Neural crest cell (in vitro differentiated cells): ENCODE results near the gene GPAM. TPM values are rescaled to one million over a fixed set of nuclear protein-coding genes. Genes with fewer than 3 reads are reported as not detected.
A peak's percentile ranks its signal among the peaks of the same experiment; 100 is the strongest.

Source experiments
- DNase-seq: peaks from one replicate; pipeline ENCODE4 v3.0.0; 2021; ENCODE audit warnings: low read depth, mixed read lengths, low spot score
- H3K27ac Mint-ChIP-seq: one replicate; pipeline ENCODE4 v1.8.0; 2021; ENCODE audit warnings: mild to moderate bottlenecking, mixed read lengths; ENCODE audit not compliant: unreplicated experiment
- H3K27me3 Mint-ChIP-seq: 2 replicates; pipeline ENCODE4 v1.8.0; 2021; ENCODE audit warnings: low read depth, mild to moderate bottlenecking, mixed read lengths
- H3K36me3 Mint-ChIP-seq: 2 replicates; pipeline ENCODE4 v1.8.0; 2021; ENCODE audit warnings: low read depth, mild to moderate bottlenecking, mixed read lengths
- H3K4me1 Mint-ChIP-seq: 2 replicates; pipeline ENCODE4 v1.8.0; 2021; ENCODE audit warnings: mixed read lengths
- H3K4me3 Mint-ChIP-seq: one replicate; pipeline ENCODE4 v1.8.0; 2021; ENCODE audit warnings: mild to moderate bottlenecking, mixed read lengths
- H3K9me3 Mint-ChIP-seq: 2 replicates; pipeline ENCODE4 v1.8.0; 2021; ENCODE audit warnings: mixed read lengths
- CTCF ChIP-seq: fragments of 200-600 bp; sonication (generic); conservative IDR thresholded peaks from 2 replicates; pipeline ENCODE4 v1.5.0; 2021; ENCODE audit warnings: antibody characterized with exemption, mild to moderate bottlenecking
- total RNA-seq: library from RNA; stranded (reverse); gene quantifications from 2 replicates; pipeline ENCODE4 v1.2.1, GENCODE V29; 2021

Gene GPAM
- total RNA-seq, 1 donor from 2014 or later, result 21.2 TPM

GRCh38 chr10:112187527-112187926 lies 4.0 kb upstream of the GPAM start:
- peaks cover 10% of the 10 kb centered on the region for H3K9me3 Mint-ChIP-seq
- no peak for TF ChIP-seq CTCF
- no peak for DNase-seq
- no peak overlapping the region for H3K4me3 Mint-ChIP-seq
- H3K36me3 Mint-ChIP-seq, result peaks cover 8% of the 10 kb centered on the region
- no peak overlapping the region for H3K27ac Mint-ChIP-seq
- peaks cover 20% of the 10 kb centered on the region for H3K4me1 Mint-ChIP-seq
- no peaks in the 10 kb centered on the region for H3K27me3 Mint-ChIP-seq

- Mint-ChIP-seq H3K4me3 (no peak overlapping the region), H3K27ac (no peak overlapping the region), H3K9me3 (peaks cover 10% of the 10 kb centered on the region), H3K27me3 (no peaks in the 10 kb centered on the region), H3K36me3 (peaks cover 8% of the 10 kb centered on the region), H3K4me1 (peaks cover 22% of the 10 kb centered on the region)
- TF ChIP-seq CTCF, result no peak
- no peak for DNase-seq
These were observed 2.4 kb upstream of the GPAM start for GRCh38 chr10:112185959-112186358.

- peaks cover 10% of the 10 kb centered on the region for H3K9me3 Mint-ChIP-seq
- H3K36me3 Mint-ChIP-seq, result peaks cover 8% of the 10 kb centered on the region
- DNase-seq, result no peak
- H3K4me1 Mint-ChIP-seq, result peaks cover 22% of the 10 kb centered on the region
- peak overlapping the region; percentile 82 for H3K27ac Mint-ChIP-seq
- peak overlapping the region; percentile 90 for H3K4me3 Mint-ChIP-seq
- H3K27me3 Mint-ChIP-seq, result no peaks in the 10 kb centered on the region
- no peak for TF ChIP-seq CTCF
These were observed 814 bp upstream of the GPAM start for GRCh38 chr10:112184379-112184778.

- TF ChIP-seq CTCF, result no peak
- Mint-ChIP-seq H3K4me1 (peaks cover 22% of the 10 kb centered on the region), H3K4me3 (peak overlapping the region; percentile 90), H3K36me3 (peaks cover 8% of the 10 kb centered on the region), H3K27ac (peak overlapping the region; percentile 93), H3K9me3 (peaks cover 10% of the 10 kb centered on the region), H3K27me3 (no peaks in the 10 kb centered on the region)
- no peak for DNase-seq
These were observed 447 bp upstream of the GPAM start for GRCh38 chr10:112184052-112184371.

GRCh38 chr10:112182784-112183328 lies 709 bp downstream of the GPAM start:
- Mint-ChIP-seq H3K4me3 (peak overlapping the region; percentile 90), H3K9me3 (peaks cover 10% of the 10 kb centered on the region), H3K36me3 (peaks cover 8% of the 10 kb centered on the region), H3K4me1 (peaks cover 22% of the 10 kb centered on the region), H3K27ac (peak overlapping the region; percentile 59), H3K27me3 (no peaks in the 10 kb centered on the region)
- DNase-seq, result no peak
- no peak for TF ChIP-seq CTCF
